H1 (cell line): ENCODE results near the gene CFAP97D1. TPM values are rescaled to one million over a fixed set of nuclear protein-coding genes. Genes with fewer than 3 reads are reported as not detected.

Source experiments
- CTCF ChIA-PET: fragments of 300-600 bp; sonication (Branson Sonifier 250); formaldehyde crosslinking; loops from one replicate; lab custom pipeline; 2021; ENCODE audit not compliant: partially characterized antibody; lab: Charles Lee
- POLR2A ChIA-PET: fragments of 300-600 bp; sonication (Branson Sonifier 250); formaldehyde crosslinking; loops from one replicate; lab custom pipeline; 2021; ENCODE audit warnings: inconsistent platforms; ENCODE audit not compliant: partially characterized antibody; lab: Charles Lee
- DNase-seq, 2 experiments: peaks; one replicate each; pipeline versions ENCODE4 v3.0.0 to v3.0.0-alpha.2; 2010 to 2022; ENCODE audit warnings: low spot score in 2 of 2, low read depth in 1 of 2, mixed read lengths in 1 of 2
- FAIRE-seq: peaks from 2 replicates; lab custom pipeline; 2011; peaks lifted over from hg19 to GRCh38; lab: Jason Lieb, UNC
- H2AFZ ChIP-seq: 2 replicates; pipeline ENCODE4 v1.8.1; 2012; ENCODE audit warnings: low read length, inconsistent platforms
- H2AK5ac ChIP-seq: 2 replicates; pipeline ENCODE4 v1.6.1; 2013; ENCODE audit warnings: low read depth, low read length
- H2BK120ac ChIP-seq: replicated peaks from 2 replicates; pipeline ENCODE3; 2013; ENCODE audit warnings: low read depth, low read length, inconsistent platforms
- H2BK12ac ChIP-seq: 2 replicates; pipeline ENCODE4 v1.6.1; 2013; ENCODE audit warnings: low read depth, low read length
- H2BK15ac ChIP-seq: 2 replicates; pipeline ENCODE4 v1.6.1; 2013; ENCODE audit warnings: low read length
- H2BK20ac ChIP-seq: 2 replicates; pipeline ENCODE4 v1.6.1; 2013; ENCODE audit warnings: low read length
- H2BK5ac ChIP-seq: 2 replicates; pipeline ENCODE4 v1.6.1; 2013; ENCODE audit warnings: low read depth, low read length
- H3K14ac ChIP-seq: 2 replicates; pipeline ENCODE4 v1.6.1; 2013; ENCODE audit warnings: inconsistent platforms; ENCODE audit not compliant: insufficient read length
- H3K18ac ChIP-seq: 2 replicates; pipeline ENCODE4 v1.6.1; 2013; ENCODE audit warnings: low read length; ENCODE audit errors: extremely low read depth
- H3K23ac ChIP-seq: 2 replicates; pipeline ENCODE4 v1.6.1; 2013; ENCODE audit warnings: inconsistent platforms; ENCODE audit not compliant: insufficient read length
- H3K23me2 ChIP-seq: 2 replicates; pipeline ENCODE4 v1.6.1; 2013; ENCODE audit warnings: low read depth, low read length
- H3K27ac ChIP-seq: 2 replicates; pipeline ENCODE4 v1.6.1; 2011; ENCODE audit warnings: low read depth, low read length, inconsistent platforms
- H3K27me3 ChIP-seq, 4 experiments: replicated peaks in 1 of 4; 1 replicate in 1 of 4; 2 replicates in 3 of 4; pipeline versions ENCODE4 v1.6.1 to v1.8.1; 2011 to 2013; ENCODE audit warnings: low read length in 3 of 4, mild to moderate bottlenecking in 3 of 4, inconsistent platforms in 2 of 4, mixed read lengths in 2 of 4, moderate library complexity in 1 of 4; ENCODE audit not compliant: control insufficient read depth in 3 of 4, insufficient read depth in 3 of 4; ENCODE audit errors: extremely low read depth in 1 of 4
- H3K36me3 ChIP-seq, 4 experiments: 2 replicates each; pipeline versions ENCODE4 v1.6.1 to v1.8.1; 2011 to 2013; ENCODE audit warnings: mild to moderate bottlenecking in 4 of 4, low read length in 3 of 4, moderate library complexity in 2 of 4, control low read depth in 1 of 4, inconsistent platforms in 1 of 4; ENCODE audit not compliant: insufficient read depth in 4 of 4, control insufficient read depth in 2 of 4
- H3K4ac ChIP-seq: replicated peaks from 2 replicates; pipeline ENCODE3; 2013; ENCODE audit warnings: low read length, low read depth, mixed read lengths, inconsistent platforms; ENCODE audit not compliant: insufficient read length
- H3K4me1 ChIP-seq, 4 experiments: replicated peaks in 1 of 4; 1 replicate in 1 of 4; 2 replicates in 3 of 4; pipeline versions ENCODE4 v1.6.1 to v1.8.1; 2011 to 2013; ENCODE audit warnings: low read length in 3 of 4, inconsistent platforms in 2 of 4, mixed read lengths in 1 of 4; ENCODE audit not compliant: insufficient read depth in 4 of 4, control insufficient read depth in 3 of 4
- H3K4me2 ChIP-seq, 2 experiments: 2 replicates each; pipeline versions ENCODE4 v1.6.1 to v1.8.1; 2011 to 2013; ENCODE audit warnings: low read depth in 2 of 2, low read length in 2 of 2, control low read depth in 1 of 2, inconsistent platforms in 1 of 2, mild to moderate bottlenecking in 1 of 2; ENCODE audit not compliant: insufficient read depth in 1 of 2
- H3K4me3 ChIP-seq, 4 experiments: fragments of 200-600, 300-600 bp in 1 of 4; sonication (generic), shearing (Covaris generic), sonication (Bioruptor Twin) in 1 of 4; 2 replicates each; pipeline versions ENCODE4 v1.5.1 to v1.8.1; 2011 to 2016; ENCODE audit warnings: low read length in 4 of 4, low read depth in 3 of 4, control low read depth in 2 of 4, inconsistent platforms in 2 of 4, mild to moderate bottlenecking in 2 of 4, mixed read lengths in 1 of 4, moderate library complexity in 1 of 4; ENCODE audit not compliant: insufficient read depth in 2 of 4; ENCODE audit errors: extremely low read depth in 1 of 4
- H3K56ac ChIP-seq: replicated peaks from 2 replicates; pipeline ENCODE3; 2013; ENCODE audit warnings: low read depth, mild to moderate bottlenecking, mixed read lengths, low read length, inconsistent platforms; ENCODE audit not compliant: insufficient read length
- H3K79me1 ChIP-seq: 2 replicates; pipeline ENCODE4 v1.6.1; 2013; ENCODE audit warnings: low read depth, low read length, control low read depth
- H3K79me2 ChIP-seq, 2 experiments: 2 replicates each; pipeline versions ENCODE4 v1.6.1 to v1.8.1; 2012 to 2013; ENCODE audit warnings: low read length in 2 of 2, mild to moderate bottlenecking in 2 of 2, inconsistent platforms in 1 of 2; ENCODE audit not compliant: insufficient read depth in 2 of 2, control insufficient read depth in 1 of 2
- H3K9ac ChIP-seq, 4 experiments: replicated peaks in 1 of 4; 1 replicate in 1 of 4; 2 replicates in 3 of 4; pipeline versions ENCODE4 v1.6.1 to v1.8.1; 2011 to 2013; ENCODE audit warnings: low read depth in 3 of 4, low read length in 3 of 4, control low read depth in 2 of 4, mild to moderate bottlenecking in 2 of 4, moderate library complexity in 2 of 4, inconsistent platforms in 1 of 4; ENCODE audit errors: extremely low read depth in 1 of 4
- H3K9me3 ChIP-seq, 2 experiments: 2 replicates each; pipeline versions ENCODE4 v1.6.1 to v1.8.1; 2012 to 2013; ENCODE audit warnings: mild to moderate bottlenecking in 2 of 2, moderate library complexity in 2 of 2, control low read depth in 1 of 2, inconsistent platforms in 1 of 2, low read depth in 1 of 2, low read length in 1 of 2, mixed read lengths in 1 of 2; ENCODE audit not compliant: insufficient read depth in 2 of 2
- H4K20me1 ChIP-seq, 2 experiments: replicated peaks in 1 of 2; 2 replicates each; pipeline versions ENCODE3 to v1.8.1; 2011 to 2013; ENCODE audit warnings: inconsistent platforms in 2 of 2, low read length in 2 of 2, mild to moderate bottlenecking in 1 of 2; ENCODE audit not compliant: insufficient read depth in 2 of 2, control insufficient read depth in 1 of 2
- H4K5ac ChIP-seq: 2 replicates; pipeline ENCODE4 v1.6.1; 2013; ENCODE audit warnings: low read length, low read depth, mixed read lengths, inconsistent platforms; ENCODE audit not compliant: insufficient read length
- H4K8ac ChIP-seq: 2 replicates; pipeline ENCODE4 v1.8.0; 2013; ENCODE audit warnings: mild to moderate bottlenecking, moderate library complexity, low read length, inconsistent platforms; ENCODE audit not compliant: insufficient read depth; ENCODE audit errors: extremely low read depth
- H4K91ac ChIP-seq: replicated peaks from 2 replicates; pipeline ENCODE3; 2013; ENCODE audit warnings: low read length, mixed read lengths, inconsistent platforms; ENCODE audit not compliant: insufficient read length
- CEBPB ChIP-seq: IDR thresholded peaks from 2 replicates; pipeline ENCODE4 v1.6.1; 2012; ENCODE audit warnings: low read depth, low read length
- FOSL1 ChIP-seq: IDR thresholded peaks from 2 replicates; pipeline ENCODE4 v1.6.1; 2011; ENCODE audit warnings: mild to moderate bottlenecking, low read depth, low read length, moderate library complexity; ENCODE audit not compliant: insufficient read depth
- RFX5 ChIP-seq: IDR thresholded peaks from 2 replicates; pipeline ENCODE4 v1.6.1; 2011; ENCODE audit warnings: low read depth, low read length, improper control_type of control experiment, borderline replicate concordance
- SUZ12 ChIP-seq: fragments of 200-600 bp; sonication (generic); IDR thresholded peaks from 2 replicates; pipeline ENCODE4 v1.6.1; 2012; ENCODE audit warnings: mild to moderate bottlenecking, inconsistent platforms, low read length, moderate library complexity, mixed read lengths
- TCF12 ChIP-seq: IDR thresholded peaks from 2 replicates; pipeline ENCODE4 v1.6.1; 2011; ENCODE audit warnings: low read depth, mild to moderate bottlenecking, low read length
- TEAD4 ChIP-seq: IDR thresholded peaks from 2 replicates; pipeline ENCODE4 v1.6.1; 2012; ENCODE audit warnings: low read depth, low read length, inconsistent platforms, mixed read lengths
- YY1 ChIP-seq: IDR thresholded peaks from 2 replicates; pipeline ENCODE4 v1.6.1; 2011; ENCODE audit warnings: low read depth, mild to moderate bottlenecking, low read length
- WGBS, 2 experiments: shearing (Covaris generic) in 1 of 2; methylation state at CpG; one replicate each; pipeline versions ENCODE4 v1.1.6 to v1.1.7; 2013 to 2015; ENCODE audit warnings: low lambda C conversion rate in 2 of 2, mixed read lengths in 2 of 2, inconsistent platforms in 1 of 2, low coverage in 1 of 2, missing lambda C conversion rate in 1 of 2; ENCODE audit not compliant: insufficient replicate concordance in 2 of 2, insufficient coverage in 1 of 2, insufficient read length in 1 of 2; ENCODE audit errors: extremely low coverage in 1 of 2, missing lambda C conversion rate in 1 of 2; 5-methylcytosine and 5-hydroxymethylcytosine counted together
- polyA plus RNA-seq, 7 experiments: library from polyadenylated mRNA; depleted of rRNA in 3 of 7; stranded (reverse) in 5 of 7; unstranded in 2 of 7; fragments of >200 nt in 5 of 7; fragments of 200-250 nt in 2 of 7; gene quantifications; 1 replicate in 5 of 7; 2 replicates in 1 of 7; 4 replicates in 1 of 7; pipeline versions ENCODE4 v1.2.1 to v1.2.3, GENCODE V29; 2011 to 2013; ENCODE audit warnings: missing spikeins in 2 of 7, mixed read lengths in 2 of 7
- total RNA-seq: library from RNA; stranded (reverse); fragmentation: NEBNext Ultra II Directional; extraction: Animal tissue kit (Norgen Biotek cat#: 25700); gene quantifications from 2 replicates; pipeline ENCODE4 v1.2.1, GENCODE V29; 2021
- TF ChIP-seq, protein P1 (sequence below): IDR thresholded peaks from 2 replicates; pipeline ENCODE4 v1.6.1; 2011; ENCODE audit warnings: low read depth, mild to moderate bottlenecking, low read length; ENCODE audit not compliant: insufficient read depth
- TF ChIP-seq, protein P2 (sequence below): IDR thresholded peaks from 2 replicates; pipeline ENCODE4 v1.6.1; 2012; ENCODE audit warnings: inconsistent platforms

The CFAP97D1 gene
- total and polyA plus RNA-seq, 2 of the 8 experiments (the other 6 are each of a cell fraction or from before 2014, with no cell fraction given) = 0.02 to 0.07 TPM

DNA sequence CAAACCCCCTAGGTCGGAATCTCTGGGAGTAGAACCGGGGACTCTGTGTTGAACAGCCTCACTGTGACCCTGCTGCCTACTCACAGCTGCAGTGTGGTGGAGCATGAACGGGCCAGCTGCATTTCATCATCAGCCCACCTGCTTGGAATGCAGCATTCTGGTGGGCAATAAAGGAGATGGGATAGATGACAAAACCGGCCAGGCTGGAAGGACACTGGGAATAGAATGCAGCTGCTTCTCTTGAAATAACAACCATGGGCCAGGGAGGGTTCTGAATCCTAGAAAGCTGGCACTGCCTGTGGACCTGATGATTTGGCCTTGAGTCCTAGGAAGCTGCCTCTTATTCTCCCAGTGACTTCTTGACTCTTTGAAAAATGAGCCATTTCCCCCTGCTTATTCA lies 23.5 kb downstream of the CFAP97D1 start:
- H2BK20ac ChIP-seq = 0 out of 2 replicates have a peak overlapping the region, but pooled peaks have one; percentile 43
- H2BK12ac ChIP-seq = peak overlapping the region; percentile 11; the same call in 1 of the 2 replicates
- no peak overlapping the region for H3K9ac ChIP-seq
- FAIRE-seq = no peak
- no peaks in the 10 kb centered on the region for H4K20me1 ChIP-seq
- H2BK5ac ChIP-seq = peak overlapping the region; percentile 72; the same call in 1 of the 2 replicates
- H3K23me2 ChIP-seq = no peaks in the 10 kb centered on the region
- H4K8ac ChIP-seq = no peak overlapping the region
- H3K36me3 ChIP-seq = peaks cover 0 to 2% (median 0%) of the 10 kb centered on the region in 4 experiments; a peak in 1 of 8 replicates
- H3K9me3 ChIP-seq = peaks cover 0 to 4% of the 10 kb centered on the region in 2 experiments; a peak in 1 of 4 replicates
- H2BK15ac ChIP-seq = no peak overlapping the region; the same call in 1 of the 2 replicates
- no peak overlapping the region for H3K23ac ChIP-seq
- H3K27me3 ChIP-seq = no peaks in the 10 kb centered on the region
- no peak overlapping the region for H4K91ac ChIP-seq
- no peak overlapping the region for H2AFZ ChIP-seq
- peak overlapping the region; percentile 3 to 54 for H3K4me2 ChIP-seq
- H3K79me1 ChIP-seq = no peaks in the 10 kb centered on the region
- 56% methylated on average over 4 of the region's 4 CpGs; no CpG with 5 or more reads in 1 of the 2 experiments for WGBS, 2 experiments
- H3K14ac ChIP-seq = no peak overlapping the region
- no peak overlapping the region for H2AK5ac ChIP-seq
- H3K18ac ChIP-seq = 0 out of 2 replicates have a peak overlapping the region, but pooled peaks have one; percentile 11
- H3K4me3 ChIP-seq = peak overlapping the region in 1 of 4 experiments; percentile 13; a peak in 1 of 8 replicates
- no peak overlapping the region for H3K56ac ChIP-seq
- no peak overlapping the region for H2BK120ac ChIP-seq
- no peak overlapping the region for H3K4ac ChIP-seq
- peaks cover 0 to 17% (median 7%) of the 10 kb centered on the region in 4 experiments; a peak in 5 of 7 replicates for H3K4me1 ChIP-seq
- H3K79me2 ChIP-seq = no peaks in the 10 kb centered on the region
- TF ChIP-seq SUZ12 (no peak), FOSL1 (no peak), CEBPB (peak; percentile 76), TEAD4 (peak; percentile 81), YY1 (0 out of 2 replicates have a peak, but pooled peaks have one; percentile 8), RFX5 (no peak), TCF12 (no peak)
- TF ChIP-seq, protein P1, sequence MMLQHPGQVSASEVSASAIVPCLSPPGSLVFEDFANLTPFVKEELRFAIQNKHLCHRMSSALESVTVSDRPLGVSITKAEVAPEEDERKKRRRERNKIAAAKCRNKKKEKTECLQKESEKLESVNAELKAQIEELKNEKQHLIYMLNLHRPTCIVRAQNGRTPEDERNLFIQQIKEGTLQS = peak; percentile 58; the same call in 1 of the 2 replicates
- TF ChIP-seq, protein P2, sequence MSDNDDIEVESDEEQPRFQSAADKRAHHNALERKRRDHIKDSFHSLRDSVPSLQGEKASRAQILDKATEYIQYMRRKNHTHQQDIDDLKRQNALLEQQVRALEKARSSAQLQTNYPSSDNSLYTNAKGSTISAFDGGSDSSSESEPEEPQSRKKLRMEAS = peak; percentile 39; the same call in 1 of the 2 replicates
- DNase-seq = no peak
- H4K5ac ChIP-seq = no peak overlapping the region
- CTCF ChIA-PET = interaction anchor here (0.6 to 1.4 kb wide), 8 partner anchors 12 to 109 kb away, joined by 3 to 5 read pairs (median 4); partner anchors contain the start of gene CD300LG
- H3K27ac ChIP-seq = no peak overlapping the region
- POLR2A ChIA-PET = interaction anchor here (0.8 to 1.3 kb wide), 5 partner anchors 10 to 28 kb away, joined by 3 to 5 read pairs (median 3); no protein-coding TSS in a partner anchor
